T-helper 1 cell treated with Interleukin-12 subunit alpha and Interleukin-12 subunit beta and Interleukin-4 antibody, amounts not matched to agents 30 ng/mL and 1 ng/mL, for 36 hours (primary cell): ENCODE data around the gene MINDY4. TPM values are rescaled to one million over a fixed set of nuclear protein-coding genes. Genes with fewer than 3 reads are reported as not detected.

Experiments used
- intact Hi-C: fragments of 100-400 bp; cut with micrococcal nuclease; formaldehyde crosslinking; loops from one replicate; pipeline ENCODE4 v1.15.1; 2024
- total RNA-seq: library from RNA; stranded (reverse); gene quantifications from 2 replicates; pipeline ENCODE4 v1.2.3, GENCODE V29; 2022

MINDY4 gene
- total RNA-seq, 1 donor from 2014 or later: 0.78 TPM

DNA sequence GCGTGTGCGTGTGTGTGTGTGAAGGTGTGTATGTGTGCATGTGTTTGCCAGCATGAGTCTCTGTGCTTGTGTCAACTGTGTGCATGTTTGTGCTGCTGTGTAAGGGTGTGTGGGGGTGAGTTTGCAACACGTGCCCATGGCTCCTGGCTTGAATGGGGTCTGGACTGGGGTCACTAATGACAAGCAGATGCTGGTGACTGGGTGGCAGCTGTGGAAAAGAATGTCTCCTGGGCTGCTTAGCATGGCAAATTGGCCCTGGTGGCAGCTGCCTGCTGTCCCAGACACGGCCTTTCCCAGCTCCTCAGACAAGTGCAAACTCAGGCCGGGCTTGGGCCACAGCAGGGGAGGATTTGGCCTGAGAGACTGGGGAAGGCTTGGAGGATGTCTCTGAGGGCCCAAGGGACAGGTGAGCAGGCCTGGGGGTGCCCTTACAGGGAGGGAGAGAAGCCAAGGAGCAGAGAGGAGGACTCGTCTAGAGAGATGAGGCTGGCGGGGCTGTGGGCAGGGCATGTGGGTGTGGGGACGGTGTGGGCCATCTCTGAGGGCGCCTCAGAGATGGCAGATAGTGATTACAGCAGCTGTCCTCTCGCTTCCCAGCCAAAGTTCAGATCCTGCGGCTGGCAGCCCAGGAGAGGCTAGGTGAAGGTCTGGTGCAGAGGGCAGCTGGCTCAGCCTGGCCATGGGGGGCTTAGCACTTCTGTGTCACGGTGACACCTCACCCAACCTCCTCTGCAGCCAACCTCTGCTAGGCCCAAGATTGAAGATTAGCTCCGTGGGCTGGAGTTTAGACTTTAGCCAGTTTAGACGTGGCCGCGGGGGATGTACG lies 142.0 kb downstream of the MINDY4 start:
- intact Hi-C loops: no loop called here

DNA sequence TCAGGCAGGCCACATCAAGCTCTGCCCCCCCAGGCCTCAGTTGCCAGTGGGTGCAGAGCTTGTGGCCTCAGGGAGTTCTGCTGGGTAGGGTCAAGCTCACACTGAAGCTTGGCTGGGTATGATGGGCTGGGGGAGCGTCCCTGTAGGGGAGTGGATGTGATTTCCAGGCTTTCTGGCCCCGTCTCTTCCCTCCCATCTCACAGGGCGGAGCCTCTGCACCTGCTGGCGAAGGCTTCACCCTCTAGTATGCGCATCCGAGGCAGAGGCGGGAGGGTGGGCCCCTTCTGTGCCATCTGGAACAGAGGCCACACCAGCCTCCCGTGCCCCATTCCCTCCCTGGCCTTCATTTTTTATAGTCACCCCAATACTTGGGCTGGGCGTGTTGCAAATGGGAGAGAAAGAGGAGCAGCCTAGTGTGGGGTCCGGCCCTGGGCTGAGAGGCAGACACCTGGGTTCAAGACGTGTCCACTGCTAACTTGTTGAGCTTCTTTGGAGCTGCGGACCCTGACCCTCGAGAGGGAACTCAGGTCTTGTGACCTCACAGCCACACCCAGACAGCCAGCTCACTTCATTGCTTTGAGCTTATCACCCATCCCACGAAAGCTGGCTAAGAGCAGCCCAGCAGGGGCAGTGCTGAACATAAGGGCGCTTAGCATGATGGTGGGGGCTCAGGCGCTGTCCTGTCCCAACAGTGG lies 142.8 kb downstream of the MINDY4 start:
- intact Hi-C loops: no loop called here

DNA sequence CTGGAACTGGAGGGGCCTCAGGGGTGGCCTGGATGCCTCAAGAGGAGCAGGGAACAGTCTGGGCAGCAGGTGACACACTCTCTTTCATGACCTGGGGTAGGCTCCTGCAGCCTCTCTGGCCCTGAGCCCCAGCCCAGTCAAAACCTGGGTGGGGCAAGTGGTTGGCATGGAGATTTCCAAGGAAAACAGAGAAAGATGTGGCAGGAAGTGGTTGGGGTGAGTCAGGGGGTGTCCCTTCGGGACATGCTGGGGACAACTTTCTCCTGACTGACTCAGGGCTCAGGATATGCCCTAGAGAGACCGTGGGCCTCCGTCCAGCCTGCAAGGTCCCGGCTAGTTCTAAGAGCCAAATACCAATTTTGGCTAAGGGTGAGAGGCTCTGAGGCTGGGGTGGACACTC lies 143.4 kb downstream of the MINDY4 start:
- intact Hi-C loops: no loop called here

DNA sequence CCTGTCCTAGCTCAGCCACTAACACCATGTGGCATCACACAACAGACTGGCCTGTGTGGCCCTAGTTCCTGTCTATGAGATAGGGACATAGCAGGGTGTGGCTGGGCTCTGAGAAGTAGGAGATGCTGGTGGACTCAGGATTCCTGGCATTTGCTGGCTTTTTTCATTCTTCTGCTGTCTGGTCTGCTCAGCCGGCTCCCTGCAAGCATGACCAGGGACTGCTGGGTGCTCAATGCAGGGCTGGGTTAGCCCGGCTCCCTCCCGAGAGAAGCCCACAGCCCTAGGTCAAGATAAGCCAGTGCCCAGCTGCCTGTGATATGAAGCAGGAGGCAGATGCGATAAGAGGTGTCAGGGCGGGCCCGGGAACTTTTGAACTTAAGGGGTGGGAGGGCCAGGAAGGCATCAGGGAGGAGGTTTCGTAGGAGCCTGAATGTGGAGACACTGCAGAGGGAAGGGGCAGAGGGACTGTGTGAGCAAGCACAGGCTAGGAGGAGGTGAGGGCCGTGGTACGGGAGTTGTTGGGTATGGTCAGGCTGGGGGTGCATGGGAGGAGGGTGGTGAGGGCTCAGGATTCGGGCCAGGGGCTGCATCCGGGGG lies 143.9 kb downstream of the MINDY4 start:
- intact Hi-C loops: no loop called here

DNA sequence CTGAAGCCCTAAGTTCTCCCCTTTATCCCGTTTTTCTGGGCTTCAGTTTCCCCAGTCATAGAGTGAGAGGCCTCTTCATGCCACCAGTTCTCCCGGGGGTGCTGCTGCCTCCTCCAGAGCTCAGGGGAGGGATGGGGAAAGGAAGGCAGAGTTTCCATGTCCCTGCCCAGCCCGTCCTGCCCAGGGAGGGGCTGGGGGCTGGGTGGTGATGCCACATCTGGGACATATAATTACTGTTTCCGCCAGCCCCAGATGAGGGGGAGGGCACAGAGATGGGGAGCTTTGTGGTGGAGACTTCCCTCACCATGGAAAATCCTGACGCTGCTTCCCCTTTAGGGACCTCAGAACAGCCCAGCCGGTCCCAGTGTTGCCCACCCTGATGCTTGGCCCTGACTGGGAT lies 144.5 kb downstream of the MINDY4 start:
- intact Hi-C loops: no loop called here

DNA sequence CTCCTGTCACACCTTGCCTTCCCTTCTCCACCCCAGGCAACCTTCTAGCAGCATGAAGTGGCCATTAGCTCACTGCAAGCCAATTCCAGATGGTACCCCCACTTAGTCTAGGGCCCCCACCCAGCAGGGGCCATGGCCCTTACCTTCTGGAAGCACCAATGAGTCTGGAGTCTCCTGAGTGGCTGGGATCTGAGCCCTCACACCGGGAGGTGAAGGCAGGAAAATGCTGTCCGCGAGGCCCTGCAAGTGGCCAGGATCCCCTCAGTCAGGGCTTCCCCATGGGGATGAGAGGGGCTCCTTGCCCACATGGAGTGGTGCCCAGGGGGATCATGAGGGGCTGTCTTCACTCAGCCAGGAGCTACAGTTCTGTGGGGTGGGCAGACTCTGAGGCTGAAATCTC lies 145.0 kb downstream of the MINDY4 start:
- intact Hi-C loops: no loop called here

DNA sequence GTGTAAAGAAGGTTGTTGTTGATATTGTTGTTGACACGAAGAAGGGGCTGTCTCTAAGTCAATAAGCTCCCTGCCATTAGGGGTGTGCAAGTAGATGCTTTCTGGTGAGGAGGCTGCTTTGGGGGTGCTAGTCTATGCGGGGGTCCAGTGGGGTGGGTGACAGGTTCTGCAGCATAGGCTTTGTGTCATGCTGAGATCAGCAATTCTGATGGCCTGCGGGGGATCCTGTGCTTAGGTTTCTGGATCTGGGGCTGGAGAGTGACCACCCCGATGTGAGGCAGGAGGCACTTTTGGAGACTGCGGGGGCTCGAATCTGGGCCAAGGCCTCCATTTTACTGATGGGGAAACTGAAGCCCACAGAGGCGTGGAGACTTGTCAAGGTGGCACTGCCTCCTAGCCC lies 145.6 kb downstream of the MINDY4 start:
- intact Hi-C loops: no loop called here

DNA sequence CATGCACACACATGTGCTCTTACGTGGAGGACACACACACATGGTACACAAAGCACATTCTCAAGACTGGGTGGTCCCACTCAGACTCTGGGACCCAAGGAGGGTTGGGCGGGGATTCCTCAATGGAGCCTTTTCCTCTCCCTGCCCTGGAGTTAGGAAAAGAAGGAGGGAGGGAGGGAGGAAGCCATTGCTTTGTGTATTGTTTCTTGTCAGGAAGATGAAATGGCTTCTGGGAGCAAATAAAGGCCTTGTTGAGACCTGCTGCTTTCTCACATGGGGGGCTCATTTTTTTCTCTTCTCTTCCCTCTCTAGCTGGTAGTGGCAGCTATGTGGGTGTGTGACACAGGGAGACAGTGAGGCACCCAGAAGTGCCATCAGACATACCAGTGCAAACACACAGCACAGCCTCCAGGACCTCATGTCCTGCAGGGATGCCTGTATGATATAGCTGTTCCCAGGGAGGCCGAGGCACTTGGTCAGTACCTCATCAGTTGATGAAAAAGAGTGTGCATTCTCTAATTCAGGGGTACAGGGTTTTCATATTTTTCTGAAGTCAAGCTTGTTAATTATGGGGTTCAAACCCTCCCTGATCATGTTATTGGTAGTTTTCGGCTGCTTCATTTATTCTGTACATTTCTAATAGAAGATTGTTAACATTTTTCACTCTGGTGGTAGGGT lies 146.1 kb downstream of the MINDY4 start:
- intact Hi-C loops: no loop called here

DNA sequence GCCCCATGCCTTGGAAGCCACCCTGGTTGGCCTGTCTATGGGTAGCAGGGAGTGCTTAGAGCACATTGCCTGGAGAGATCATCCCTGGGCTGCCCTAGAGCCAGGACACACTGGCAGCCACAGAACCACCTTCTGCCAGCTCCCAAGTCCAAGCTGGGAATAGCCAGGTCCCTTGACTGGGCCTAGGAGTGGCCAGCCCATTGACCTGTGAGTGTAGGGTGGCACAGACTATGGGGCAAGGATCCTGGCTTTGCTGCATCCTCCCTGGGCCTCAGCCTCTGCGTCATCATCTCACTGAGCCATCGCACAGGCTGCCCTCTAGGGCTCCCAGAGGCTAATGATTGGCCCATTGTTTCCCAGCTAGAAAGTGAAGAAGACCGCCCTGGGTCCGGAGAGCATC lies 147.5 kb downstream of the MINDY4 start:
- intact Hi-C loops: no loop called here

DNA sequence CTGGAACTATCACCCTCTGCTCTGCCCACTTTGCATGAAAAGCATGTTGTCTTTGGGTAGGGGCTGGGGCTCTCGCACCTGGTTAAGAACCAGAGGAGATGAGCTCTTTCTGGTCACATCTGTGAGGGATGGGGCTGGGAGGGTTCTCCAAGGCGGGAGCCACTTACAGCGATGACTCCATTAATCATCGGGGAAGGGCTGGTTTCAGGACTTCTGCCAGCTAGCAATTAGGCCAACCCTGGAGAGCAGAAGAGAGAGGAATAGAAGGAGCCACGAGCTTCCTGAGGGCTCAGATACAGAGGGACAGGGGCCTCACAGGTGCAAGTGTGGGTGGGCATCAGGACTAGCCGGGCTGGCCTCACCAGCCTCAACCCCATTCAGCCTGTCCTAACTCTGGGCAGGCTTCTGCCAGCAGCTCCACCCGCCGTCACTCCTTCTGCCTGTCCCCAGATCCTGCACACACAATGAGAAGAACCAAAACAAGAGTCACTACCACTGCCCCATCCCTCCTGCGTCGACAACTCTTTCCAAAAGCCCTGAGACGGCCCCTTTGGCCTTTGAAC lies 148.9 kb downstream of the MINDY4 start:
- intact Hi-C loops: no loop called here

DNA sequence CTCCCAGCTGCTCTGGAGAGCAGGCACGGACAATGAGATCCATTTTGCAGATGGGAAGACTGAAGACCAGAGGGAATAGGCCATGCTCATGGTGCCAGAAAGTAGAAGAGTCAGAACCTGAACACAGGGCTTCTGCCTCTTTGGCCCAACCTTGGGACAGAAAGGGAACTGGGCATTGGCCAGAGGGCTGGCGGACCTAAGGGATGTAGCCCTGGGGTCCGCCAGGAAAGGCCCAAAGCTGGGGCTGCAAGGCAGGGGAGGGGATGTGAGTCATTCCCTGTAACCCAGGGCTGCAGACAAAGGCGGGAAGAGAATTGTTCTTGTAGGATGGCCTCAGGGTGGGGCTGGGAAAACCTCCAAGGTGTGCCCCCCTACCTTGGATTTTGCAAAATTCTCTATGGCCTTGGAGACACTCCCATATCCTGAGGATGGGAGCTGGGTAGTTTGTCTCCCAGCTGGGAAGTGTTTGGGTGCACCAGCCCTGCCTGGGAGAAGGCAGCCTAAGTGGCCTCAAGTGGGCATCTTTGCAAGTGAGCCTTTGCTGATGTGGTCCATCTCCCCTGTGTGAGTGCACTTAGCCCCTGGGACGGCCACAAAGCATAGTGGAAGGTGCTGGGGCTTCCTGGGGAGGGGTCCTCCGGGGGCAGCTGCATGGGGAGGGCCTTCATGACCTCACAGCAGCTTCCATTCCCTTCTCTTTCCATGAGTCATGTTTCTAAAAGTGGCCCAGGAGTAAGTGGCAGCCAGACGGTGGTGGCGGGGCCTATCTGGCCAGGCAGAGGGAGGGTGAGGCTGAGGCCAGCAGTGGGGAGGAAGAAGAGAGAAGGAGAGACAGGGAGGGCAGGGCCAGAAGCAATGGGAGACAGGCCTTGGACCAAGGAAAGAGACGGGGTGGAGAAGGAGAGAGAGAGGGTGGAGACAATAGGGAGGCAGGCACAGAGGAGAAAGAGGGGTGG lies 149.6 kb downstream of the MINDY4 start:
- intact Hi-C loops: no loop called here

DNA sequence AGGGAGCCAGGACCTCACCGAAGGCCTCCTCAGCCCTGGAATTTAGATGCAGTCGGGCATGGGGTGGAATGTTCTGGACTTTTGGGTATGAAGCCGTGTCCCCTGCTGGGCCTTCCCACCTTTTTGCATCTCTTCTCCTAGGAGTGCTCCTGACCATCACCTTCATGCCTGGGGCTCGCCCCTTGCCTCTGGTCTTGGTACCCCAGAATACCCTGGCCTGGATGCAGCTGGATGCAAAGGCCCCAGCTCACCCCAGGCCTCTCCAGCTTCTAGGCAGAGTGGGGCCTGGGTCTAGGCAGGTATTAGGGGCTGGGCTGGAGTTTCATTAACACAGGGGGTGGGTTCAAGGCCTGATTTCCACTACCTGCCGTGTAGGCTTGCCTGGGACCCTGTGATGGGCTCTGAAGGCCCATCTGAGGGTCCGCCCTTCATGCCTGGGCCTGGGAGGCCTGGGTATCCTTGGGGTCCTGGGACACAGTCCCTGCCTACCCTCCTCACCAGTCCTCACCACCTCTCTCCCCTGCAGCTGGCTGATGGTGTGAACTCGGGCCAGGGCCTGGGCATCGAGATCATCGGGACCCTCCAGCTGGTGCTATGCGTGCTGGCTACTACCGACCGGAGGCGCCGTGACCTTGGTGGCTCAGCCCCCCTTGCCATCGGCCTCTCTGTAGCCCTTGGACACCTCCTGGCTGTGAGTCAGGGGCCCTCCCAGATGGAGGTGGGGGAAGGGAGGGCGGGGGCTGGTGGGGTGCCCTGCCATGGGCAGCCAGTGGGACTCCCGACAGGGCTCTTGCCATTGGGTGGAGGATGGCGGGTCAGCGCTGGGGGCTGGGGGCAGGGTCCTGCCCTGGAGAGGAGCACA lies 150.6 kb downstream of the MINDY4 start:
- intact Hi-C loops: no loop called here

DNA sequence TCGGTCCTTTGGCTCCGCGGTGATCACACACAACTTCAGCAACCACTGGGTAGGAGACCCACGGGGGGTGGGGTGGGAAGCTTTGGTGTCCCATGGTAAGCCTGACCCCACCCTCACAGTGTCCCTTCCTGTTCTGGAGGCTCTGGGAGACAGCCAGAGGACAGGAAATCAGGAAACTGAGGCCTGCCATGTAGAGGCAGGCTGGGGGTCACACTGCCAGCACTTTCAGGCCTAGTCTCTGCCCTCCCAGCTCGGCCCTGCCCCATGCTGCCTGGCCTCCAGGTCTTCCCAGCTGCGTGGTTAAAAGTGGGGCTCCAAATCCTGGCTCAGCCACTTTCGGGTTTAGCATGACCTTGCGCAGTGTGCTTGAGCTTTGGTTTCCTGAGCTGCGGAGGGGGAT lies 151.4 kb downstream of the MINDY4 start:
- intact Hi-C loops: no loop called here

DNA sequence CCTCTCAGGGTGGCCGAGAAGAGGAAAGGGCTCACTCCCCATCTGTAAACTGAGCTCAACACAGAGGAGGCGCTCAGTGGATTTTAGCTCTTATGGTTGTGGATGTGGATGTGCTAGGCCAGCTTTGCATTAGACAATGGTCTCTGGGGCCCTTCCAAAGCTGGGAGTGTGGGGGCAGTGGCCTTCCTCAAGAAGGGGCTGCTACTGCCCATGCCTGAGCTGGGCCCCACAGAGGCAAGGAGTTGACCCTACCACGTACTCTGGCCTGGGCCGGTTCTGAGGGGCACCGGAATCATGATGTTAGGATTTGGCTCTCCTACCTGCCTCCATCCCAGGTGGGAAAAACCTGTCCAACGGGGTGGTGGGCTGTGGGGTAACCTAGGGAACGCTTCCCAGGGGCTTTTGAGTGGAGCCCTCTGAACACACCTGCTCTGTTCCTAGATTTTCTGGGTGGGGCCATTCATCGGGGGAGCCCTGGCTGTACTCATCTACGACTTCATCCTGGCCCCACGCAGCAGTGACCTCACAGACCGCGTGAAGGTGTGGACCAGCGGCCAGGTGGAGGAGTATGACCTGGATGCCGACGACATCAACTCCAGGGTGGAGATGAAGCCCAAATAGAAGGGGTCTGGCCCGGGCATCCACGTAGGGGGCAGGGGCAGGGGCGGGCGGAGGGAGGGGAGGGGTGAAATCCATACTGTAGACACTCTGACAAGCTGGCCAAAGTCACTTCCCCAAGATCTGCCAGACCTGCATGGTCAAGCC lies 152.0 kb downstream of the MINDY4 start:
- intact Hi-C loops: no loop called here

DNA sequence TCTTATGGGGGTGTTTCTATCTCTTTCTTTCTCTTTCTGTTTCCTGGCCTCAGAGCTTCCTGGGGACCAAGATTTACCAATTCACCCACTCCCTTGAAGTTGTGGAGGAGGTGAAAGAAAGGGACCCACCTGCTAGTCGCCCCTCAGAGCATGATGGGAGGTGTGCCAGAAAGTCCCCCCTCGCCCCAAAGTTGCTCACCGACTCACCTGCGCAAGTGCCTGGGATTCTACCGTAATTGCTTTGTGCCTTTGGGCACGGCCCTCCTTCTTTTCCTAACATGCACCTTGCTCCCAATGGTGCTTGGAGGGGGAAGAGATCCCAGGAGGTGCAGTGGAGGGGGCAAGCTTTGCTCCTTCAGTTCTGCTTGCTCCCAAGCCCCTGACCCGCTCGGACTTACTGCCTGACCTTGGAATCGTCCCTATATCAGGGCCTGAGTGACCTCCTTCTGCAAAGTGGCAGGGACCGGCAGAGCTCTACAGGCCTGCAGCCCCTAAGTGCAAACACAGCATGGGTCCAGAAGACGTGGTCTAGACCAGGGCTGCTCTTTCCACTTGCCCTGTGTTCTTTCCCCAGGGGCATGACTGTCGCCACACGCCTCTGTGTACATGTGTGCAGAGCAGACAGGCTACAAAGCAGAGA lies 152.7 kb downstream of the MINDY4 start:
- intact Hi-C loops: no loop called here

DNA sequence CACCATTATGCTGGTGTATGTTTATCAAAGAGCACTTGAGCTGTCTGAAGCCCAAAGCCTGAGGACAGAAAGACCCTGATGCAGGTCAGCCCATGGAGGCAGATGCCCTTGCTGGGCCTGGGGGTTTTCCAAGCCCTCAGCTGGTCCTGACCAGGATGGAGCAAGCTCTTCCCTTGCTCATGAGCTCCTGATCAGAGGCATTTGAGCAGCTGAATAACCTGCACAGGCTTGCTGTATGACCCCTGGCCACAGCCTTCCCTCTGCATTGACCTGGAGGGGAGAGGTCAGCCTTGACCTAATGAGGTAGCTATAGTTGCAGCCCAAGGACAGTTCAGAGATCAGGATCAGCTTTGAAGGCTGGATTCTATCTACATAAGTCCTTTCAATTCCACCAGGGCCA lies 153.4 kb downstream of the MINDY4 start:
- intact Hi-C loops: no loop called here

DNA sequence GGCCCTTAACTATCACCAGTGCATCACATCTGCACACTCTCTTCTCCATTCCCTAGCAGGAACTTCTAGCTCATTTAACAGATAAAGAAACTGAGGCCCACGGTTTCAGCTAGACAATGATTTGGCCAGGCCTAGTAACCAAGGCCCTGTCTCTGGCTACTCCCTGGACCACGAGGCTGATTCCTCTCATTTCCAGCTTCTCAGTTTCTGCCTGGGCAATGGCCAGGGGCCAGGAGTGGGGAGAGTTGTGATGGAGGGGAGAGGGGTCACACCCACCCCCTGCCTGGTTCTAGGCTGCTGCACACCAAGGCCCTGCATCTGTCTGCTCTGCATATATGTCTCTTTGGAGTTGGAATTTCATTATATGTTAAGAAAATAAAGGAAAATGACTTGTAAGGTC lies 153.9 kb downstream of the MINDY4 start:
- intact Hi-C loops: no loop called here

DNA sequence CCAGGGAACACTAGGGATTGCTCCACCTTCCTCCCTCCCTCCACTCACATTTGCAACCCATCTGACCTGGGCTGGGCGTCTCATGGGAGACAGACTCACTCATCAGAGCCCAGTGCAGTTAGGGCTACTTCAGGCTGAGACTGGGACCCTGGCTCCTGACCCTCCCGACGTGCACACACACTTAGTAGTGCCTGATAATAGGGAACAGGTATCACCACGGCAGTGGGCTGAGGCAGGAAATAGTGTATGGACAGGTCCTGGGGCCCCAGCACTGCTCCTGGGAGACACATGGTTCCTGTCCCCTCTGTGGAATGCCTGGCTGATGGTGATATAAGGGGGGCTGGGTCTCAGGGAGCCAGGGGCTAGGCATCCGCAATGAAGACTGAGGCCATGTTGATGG lies 154.7 kb downstream of the MINDY4 start:
- intact Hi-C loops: no loop called here
